T-cell (primary cell): ENCODE data around the gene COL13A1. TPM values are rescaled to one million over a fixed set of nuclear protein-coding genes. Genes with fewer than 3 reads are reported as not detected.

ENCODE experiments used
- ATAC-seq, 4 experiments: fragments of 200-7000 bp in 3 of 4; fragments of 150-1000 bp in 1 of 4; cut with Tn5 transposase; replicated peaks in 1 of 4; 1 replicate in 3 of 4; 2 replicates in 1 of 4; pipeline ENCODE4 v1.10.0; 2021; ENCODE audit warnings: moderate library complexity in 3 of 4, mild to moderate bottlenecking in 2 of 4, moderate number of reproducible peaks in 1 of 4
- CTCF ChIA-PET, 2 donors: fragments of 300-600 bp; sonication (Branson Sonifier 250); formaldehyde crosslinking; loops; one replicate each; lab custom pipeline; 2022; ENCODE audit warnings: antibody characterized with exemption in 2 of 2; lab: Charles Lee
- POLR2A ChIA-PET, 2 donors: fragments of 300-600 bp; sonication (Branson Sonifier 250); formaldehyde crosslinking; loops; one replicate each; lab custom pipeline; 2022; ENCODE audit warnings: antibody characterized with exemption in 2 of 2; lab: Charles Lee
- DNase-seq, 35 experiments: peaks; one replicate each; pipeline versions ENCODE4 v3.0.0 to v3.0.0-alpha.2; 2013 to 2023
- H3K27ac ChIP-seq: one replicate; pipeline ENCODE4 v1.5.1; 2013; ENCODE audit warnings: low read length
- H3K27me3 ChIP-seq, 2 experiments: replicated peaks in 1 of 2; 1 replicate in 1 of 2; 2 replicates in 1 of 2; pipeline versions ENCODE4 v1.6.1 to v1.7.0; 2013; ENCODE audit warnings: low read length in 1 of 2, mixed read lengths in 1 of 2; ENCODE audit not compliant: control insufficient read depth in 2 of 2, insufficient read depth in 2 of 2; ENCODE audit errors: extremely low read depth in 1 of 2
- H3K36me3 ChIP-seq, 2 donors: 1 replicate in 1 of 2; 2 replicates in 1 of 2; pipeline versions ENCODE4 v1.6.1 to v1.7.0; 2013; ENCODE audit warnings: low read length in 1 of 2; ENCODE audit not compliant: control insufficient read depth in 2 of 2, insufficient read depth in 1 of 2; ENCODE audit errors: extremely low read depth in 1 of 2
- H3K4me1 ChIP-seq, 2 experiments: 1 replicate in 1 of 2; 2 replicates in 1 of 2; pipeline versions ENCODE4 v1.6.1 to v1.7.0; 2013; ENCODE audit warnings: low read length in 2 of 2, mixed read lengths in 1 of 2; ENCODE audit not compliant: insufficient read depth in 2 of 2, control insufficient read depth in 1 of 2; ENCODE audit errors: extremely low read depth in 1 of 2
- H3K4me3 ChIP-seq, 2 donors: 1 replicate in 1 of 2; 2 replicates in 1 of 2; pipeline versions ENCODE4 v1.5.1 to v1.7.0; 2013; ENCODE audit warnings: mild to moderate bottlenecking in 2 of 2, low read length in 1 of 2, moderate library complexity in 1 of 2; ENCODE audit not compliant: control insufficient read depth in 1 of 2; ENCODE audit errors: extremely low read depth in 1 of 2
- H3K9me3 ChIP-seq: 2 replicates; pipeline ENCODE4 v1.7.0; 2013
- H3K27ac Mint-ChIP-seq, 2 donors: one replicate each; pipeline ENCODE4 v1.8.0; 2020 to 2021; ENCODE audit warnings: mild to moderate bottlenecking in 2 of 2, mixed read lengths in 2 of 2
- H3K27me3 Mint-ChIP-seq, 2 donors: one replicate each; pipeline ENCODE4 v1.8.0; 2021 to 2022; ENCODE audit warnings: mixed read lengths in 2 of 2
- H3K36me3 Mint-ChIP-seq: one replicate; pipeline ENCODE4 v1.8.0; 2021; ENCODE audit warnings: mixed read lengths
- H3K4me1 Mint-ChIP-seq, 3 donors: one replicate each; pipeline ENCODE4 v1.8.0; 2020 to 2022; ENCODE audit warnings: mixed read lengths in 3 of 3, mild to moderate bottlenecking in 1 of 3
- H3K4me3 Mint-ChIP-seq, 3 donors: one replicate each; pipeline ENCODE4 v1.8.0; 2020 to 2022; ENCODE audit warnings: mild to moderate bottlenecking in 3 of 3, mixed read lengths in 3 of 3, moderate library complexity in 3 of 3
- H3K9me3 Mint-ChIP-seq, 3 donors: one replicate each; pipeline ENCODE4 v1.8.0; 2020 to 2022; ENCODE audit warnings: mixed read lengths in 3 of 3
- WGBS: methylation state at CpG from one replicate; pipeline ENCODE4 v1.1.5; 2013; ENCODE audit warnings: missing lambda C conversion rate; ENCODE audit not compliant: insufficient coverage; 5-methylcytosine and 5-hydroxymethylcytosine counted together
- total RNA-seq, 35 experiments: library from RNA in 6 of 35; stranded (reverse) in 6 of 35; fragments of 120-200 nt in 1 of 35; gene quantifications; one replicate each; pipeline versions ENCODE4 v1.2.1 to v1.2.4 and lab custom pipeline; 2013 to 2026

The COL13A1 gene
- total RNA-seq, 5 donors from 2014 or later (not counting 1 experiment from before 2014, with no cell fraction given), result 0.09 TPM; not detected in 4

- POLR2A ChIA-PET, result no interaction called here
- Mint-ChIP-seq H3K9me3 (peaks cover 0 to 5% (median 0%) of the 10 kb centered on the region in 3 donors), H3K36me3 (no peaks in the 10 kb centered on the region), H3K4me3 (no peak overlapping the region), H3K4me1 (no peaks in the 10 kb centered on the region), H3K27me3 (peaks cover 27 to 35% of the 10 kb centered on the region in 2 donors), H3K27ac (no peak overlapping the region)
- ATAC-seq (no peak), DNase-seq (no peak)
- peaks cover 0 to 41% of the 10 kb centered on the region in 2 experiments for H3K27me3 ChIP-seq
- WGBS, result no CpG with 5 or more reads among the region's 1 CpG
- H3K36me3 ChIP-seq, result no peaks in the 10 kb centered on the region
- CTCF ChIA-PET, result no interaction called here
- H3K4me3 ChIP-seq, result no peak overlapping the region
- H3K27ac ChIP-seq, result no peak overlapping the region
- H3K4me1 ChIP-seq, result no peaks in the 10 kb centered on the region
- H3K9me3 ChIP-seq, result no peaks in the 10 kb centered on the region
Observed at GRCh38 chr10:69795242-69795934, 6.3 kb upstream of the COL13A1 start.

- no peaks in the 10 kb centered on the region for H3K36me3 Mint-ChIP-seq
- peaks cover 0 to 5% (median 0%) of the 10 kb centered on the region in 3 donors for H3K9me3 Mint-ChIP-seq
- H3K36me3 ChIP-seq, result no peaks in the 10 kb centered on the region
- H3K4me1 Mint-ChIP-seq, result peaks cover 10 to 12% (median 11%) of the 10 kb centered on the region in 3 donors
- DNase-seq (no peak), ATAC-seq (no peak)
- POLR2A ChIA-PET, result no interaction called here
- H3K27me3 Mint-ChIP-seq, result peaks cover 28 to 48% of the 10 kb centered on the region in 2 donors
- CTCF ChIA-PET, result interaction anchor here in 1 of 2 donors (0.7 kb wide), 1 partner anchor 37 kb away, joined by 3 read pairs; no protein-coding TSS in a partner anchor
- H3K4me3 Mint-ChIP-seq, result no peak overlapping the region
- no peaks in the 10 kb centered on the region for H3K9me3 ChIP-seq
- H3K4me3 ChIP-seq, result no peak overlapping the region
- H3K4me1 ChIP-seq, result peaks cover 0 to 14% of the 10 kb centered on the region in 2 experiments
- no peak overlapping the region for H3K27ac ChIP-seq
- peaks cover 2 to 56% of the 10 kb centered on the region in 2 experiments for H3K27me3 ChIP-seq
- 83% methylated on average over 4 of the region's 7 CpGs for WGBS
- no peak overlapping the region for H3K27ac Mint-ChIP-seq
Observed at GRCh38 chr10:69797959-69798358, 3.7 kb upstream of the COL13A1 start.

GRCh38 chr10:69800109-69800508, 1.6 kb upstream of the COL13A1 start:
- peaks cover 7 to 68% of the 10 kb centered on the region in 2 experiments for H3K27me3 ChIP-seq
- H3K9me3 ChIP-seq, result no peaks in the 10 kb centered on the region
- H3K4me3 Mint-ChIP-seq, result no peak overlapping the region
- 60% methylated on average over 2 of the region's 3 CpGs for WGBS
- DNase-seq, result no peak
- peaks cover 10 to 15% (median 11%) of the 10 kb centered on the region in 3 donors for H3K4me1 Mint-ChIP-seq
- no peaks in the 10 kb centered on the region for H3K36me3 ChIP-seq
- H3K36me3 Mint-ChIP-seq, result no peaks in the 10 kb centered on the region
- ATAC-seq, result no peak
- H3K27ac Mint-ChIP-seq, result peak overlapping the region in 1 of 2 donors; percentile 15
- ChIA-PET POLR2A (no interaction called here), CTCF (no interaction called here)
- no peak overlapping the region for H3K4me3 ChIP-seq
- peaks cover 39 to 61% of the 10 kb centered on the region in 2 donors for H3K27me3 Mint-ChIP-seq
- peaks cover 0 to 14% of the 10 kb centered on the region in 2 experiments for H3K4me1 ChIP-seq
- no peaks in the 10 kb centered on the region for H3K9me3 Mint-ChIP-seq
- H3K27ac ChIP-seq, result no peak overlapping the region

GRCh38 chr10:69800665-69801064, 1.0 kb upstream of the COL13A1 start:
- Histone ChIP-seq H3K27ac (no peak overlapping the region), H3K36me3 (no peaks in the 10 kb centered on the region), H3K9me3 (no peaks in the 10 kb centered on the region), H3K4me1 (peaks cover 0 to 14% of the 10 kb centered on the region in 2 experiments), H3K27me3 (peaks cover 7 to 69% of the 10 kb centered on the region in 2 experiments), H3K4me3 (no peak overlapping the region)
- Mint-ChIP-seq H3K36me3 (no peaks in the 10 kb centered on the region), H3K4me1 (peaks cover 10 to 15% (median 11%) of the 10 kb centered on the region in 3 donors), H3K4me3 (peak overlapping the region in 2 of 3 donors; percentile 44 to 58), H3K9me3 (no peaks in the 10 kb centered on the region), H3K27ac (peak overlapping the region in 1 of 2 donors; percentile 15), H3K27me3 (peaks cover 39 to 61% of the 10 kb centered on the region in 2 donors)
- ChIA-PET POLR2A (no interaction called here), CTCF (interaction anchor here in 1 of 2 donors (1.0 kb wide), 1 partner anchor 41 kb away, joined by 3 read pairs; no protein-coding TSS in a partner anchor)
- DNase-seq, result no peak
- no CpG with 5 or more reads among the region's 2 CpGs for WGBS
- ATAC-seq, result no peak

- H3K9me3 ChIP-seq, result no peaks in the 10 kb centered on the region
- H3K4me1 Mint-ChIP-seq, result peaks cover 10 to 15% (median 11%) of the 10 kb centered on the region in 3 donors
- peaks cover 7 to 71% of the 10 kb centered on the region in 2 experiments for H3K27me3 ChIP-seq
- peaks cover 0 to 14% of the 10 kb centered on the region in 2 experiments for H3K4me1 ChIP-seq
- peaks cover 42 to 61% of the 10 kb centered on the region in 2 donors for H3K27me3 Mint-ChIP-seq
- no peak overlapping the region for H3K27ac ChIP-seq
- ChIA-PET POLR2A (no interaction called here), CTCF (interaction anchor here in 1 of 2 donors (1.0 kb wide), 1 partner anchor 41 kb away, joined by 3 read pairs; no protein-coding TSS in a partner anchor)
- H3K27ac Mint-ChIP-seq, result no peak overlapping the region
- H3K9me3 Mint-ChIP-seq, result no peaks in the 10 kb centered on the region
- ATAC-seq (no peak), DNase-seq (peak in 14 of 35 experiments; percentile 4 to 32 (median 14))
- no peaks in the 10 kb centered on the region for H3K36me3 Mint-ChIP-seq
- H3K4me3 Mint-ChIP-seq, result peak overlapping the region; percentile 37 to 58 (median 44)
- WGBS, result 20% methylated on average over 1 of the region's 8 CpGs
- H3K36me3 ChIP-seq, result no peaks in the 10 kb centered on the region
- no peak overlapping the region for H3K4me3 ChIP-seq
Observed at GRCh38 chr10:69801094-69801433, 642 bp upstream of the COL13A1 start.

- WGBS, result 1% methylated on average over 63 of the region's 80 CpGs
- H3K4me1 ChIP-seq, result peaks cover 0 to 14% of the 10 kb centered on the region in 2 experiments
- H3K36me3 ChIP-seq, result no peaks in the 10 kb centered on the region
- Mint-ChIP-seq H3K27ac (no peak overlapping the region), H3K4me1 (peaks cover 10 to 15% (median 11%) of the 10 kb centered on the region in 3 donors), H3K27me3 (peaks cover 35 to 51% of the 10 kb centered on the region in 2 donors), H3K36me3 (no peaks in the 10 kb centered on the region), H3K4me3 (peak overlapping the region in 1 of 3 donors; percentile 58), H3K9me3 (no peaks in the 10 kb centered on the region)
- no peak overlapping the region for H3K27ac ChIP-seq
- ChIA-PET CTCF (no interaction called here), POLR2A (no interaction called here)
- ATAC-seq, result no peak
- no peak for DNase-seq
- no peaks in the 10 kb centered on the region for H3K9me3 ChIP-seq
- peaks cover 7 to 66% of the 10 kb centered on the region in 2 experiments for H3K27me3 ChIP-seq
- peak overlapping the region in 1 of 2 donors; percentile 54 for H3K4me3 ChIP-seq
Observed at GRCh38 chr10:69802424-69803161, 887 bp downstream of the COL13A1 start.
